Thyroid gland (tissue), 4 donors: ENCODE measurements around the gene RUSC2. TPM values are rescaled to one million over a fixed set of nuclear protein-coding genes. Genes with fewer than 3 reads are reported as not detected.
"Not testable (repeated sequence)": the region's sequence is repeated elsewhere in the genome, so short reads cannot be mapped to it uniquely, and the experiment has no call there.

Source experiments
- DNase-seq, 2 donors: peaks; one replicate each; pipeline ENCODE4 v3.0.0-alpha.2; 2019
- H3K27ac ChIP-seq, 3 donors: fragments of 200-600 bp; sonication (generic); 1 replicate in 2 of 3; 2 replicates in 1 of 3; pipeline ENCODE4 v1.5.1; 2016 to 2019; ENCODE audit warnings: mild to moderate bottlenecking in 1 of 3, moderate library complexity in 1 of 3
- H3K27me3 ChIP-seq: fragments of 200-600 bp; sonication (generic); one replicate; pipeline ENCODE4 v1.5.1; 2019
- H3K36me3 ChIP-seq, 2 donors: fragments of 200-600 bp; sonication (generic); one replicate each; pipeline ENCODE4 v1.5.1; 2016 to 2019
- H3K4me1 ChIP-seq, 2 donors: fragments of 200-600 bp; sonication (generic); one replicate each; pipeline ENCODE4 v1.5.1; 2017 to 2019
- H3K4me3 ChIP-seq, 3 donors: fragments of 200-600 bp; sonication (generic); replicated peaks in 1 of 3; 1 replicate in 2 of 3; 2 replicates in 1 of 3; pipeline ENCODE4 v1.5.1; 2016; ENCODE audit warnings: mild to moderate bottlenecking in 1 of 3
- H3K9me3 ChIP-seq: fragments of 200-600 bp; sonication (generic); one replicate; pipeline ENCODE4 v1.5.1; 2017
- POLR2A ChIP-seq, 2 donors: fragments of 450-650 bp; IDR thresholded peaks; one replicate each; pipeline ENCODE4 v1.6.1; 2017; ENCODE audit warnings: antibody characterized with exemption in 2 of 2, mild to moderate bottlenecking in 2 of 2, moderate library complexity in 1 of 2
- WGBS, 2 donors: methylation state at CpG; one replicate each; pipeline ENCODE4 v1.1.5; 2017; 5-methylcytosine and 5-hydroxymethylcytosine counted together
- intact Hi-C: fragments of 100-400 bp; cut with DNase I; formaldehyde crosslinking; loops from one replicate; pipeline ENCODE4 v1.15.1; 2023
- total RNA-seq, 4 donors: library from RNA; depleted of rRNA; stranded (reverse); fragments of >200 nt; gene quantifications; one replicate each; pipeline ENCODE4 v1.2.3, GENCODE V29; 2016
- TF ChIP-seq, protein P1 (sequence below), 6 experiments: fragments of 200-600 bp in 3 of 6; fragments of 450-650 bp in 3 of 6; sonication (generic) in 3 of 6; IDR thresholded peaks; one replicate each; pipeline ENCODE4 v1.5.1; 2016 to 2019; ENCODE audit warnings: antibody characterized with exemption in 6 of 6, mild to moderate bottlenecking in 2 of 6, inconsistent platforms in 1 of 6, moderate library complexity in 1 of 6

Gene RUSC2
- total RNA-seq, 4 donors from 2014 or later, result 15.2 to 28.2 (median 26.4) TPM

DNA sequence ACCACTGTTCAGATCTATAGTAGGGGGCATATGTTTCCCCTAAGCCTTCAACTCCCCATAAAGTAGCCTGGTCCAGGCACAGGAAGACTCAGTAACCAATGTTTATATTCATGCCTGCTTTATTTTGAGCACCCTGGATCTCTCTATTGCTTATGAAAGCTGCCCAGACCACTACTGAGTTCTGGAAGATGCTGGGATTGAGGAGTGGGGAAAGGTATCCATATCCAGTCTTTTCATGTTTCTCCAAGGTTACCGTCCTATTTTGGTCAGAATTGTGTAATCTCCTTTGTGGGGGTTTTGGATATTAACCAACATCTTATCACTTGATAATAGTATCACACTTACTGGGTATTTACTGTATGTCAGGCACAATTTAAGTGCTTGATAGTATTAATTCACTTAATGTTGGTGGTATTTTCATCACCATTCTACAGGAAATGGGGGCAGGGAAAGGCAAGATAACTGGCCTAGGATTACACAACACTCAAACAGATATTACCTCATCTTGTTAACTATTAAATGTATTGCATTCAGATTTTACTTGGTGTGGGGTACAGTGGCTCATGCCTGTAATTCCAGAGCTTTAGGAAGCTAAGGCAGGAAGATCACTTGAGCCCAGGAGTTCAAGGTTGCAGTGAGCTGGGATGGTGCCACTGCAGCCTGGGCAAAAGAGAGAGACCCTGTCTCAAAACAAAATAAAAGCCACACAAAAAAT lies 36.3 kb downstream of the RUSC2 start:
- peaks cover 47 to 49% of the 10 kb centered on the region in 2 donors for H3K4me1 ChIP-seq
- TF ChIP-seq POLR2A (IDR thresholded peaks at IDR 0.05), result no peak
- H3K36me3 ChIP-seq, result no peaks in the 10 kb centered on the region
- H3K27ac ChIP-seq, result peak overlapping the region; percentile 29 to 61 (median 43)
- no peak overlapping the region for H3K4me3 ChIP-seq
- no peaks in the 10 kb centered on the region for H3K9me3 ChIP-seq
- 70 to 75% methylated on average over 1 of the region's 1 CpG for WGBS, 2 donors
- H3K27me3 ChIP-seq, result no peaks in the 10 kb centered on the region
- intact Hi-C loops, result no loop called here
- DNase-seq, result no peak

DNA sequence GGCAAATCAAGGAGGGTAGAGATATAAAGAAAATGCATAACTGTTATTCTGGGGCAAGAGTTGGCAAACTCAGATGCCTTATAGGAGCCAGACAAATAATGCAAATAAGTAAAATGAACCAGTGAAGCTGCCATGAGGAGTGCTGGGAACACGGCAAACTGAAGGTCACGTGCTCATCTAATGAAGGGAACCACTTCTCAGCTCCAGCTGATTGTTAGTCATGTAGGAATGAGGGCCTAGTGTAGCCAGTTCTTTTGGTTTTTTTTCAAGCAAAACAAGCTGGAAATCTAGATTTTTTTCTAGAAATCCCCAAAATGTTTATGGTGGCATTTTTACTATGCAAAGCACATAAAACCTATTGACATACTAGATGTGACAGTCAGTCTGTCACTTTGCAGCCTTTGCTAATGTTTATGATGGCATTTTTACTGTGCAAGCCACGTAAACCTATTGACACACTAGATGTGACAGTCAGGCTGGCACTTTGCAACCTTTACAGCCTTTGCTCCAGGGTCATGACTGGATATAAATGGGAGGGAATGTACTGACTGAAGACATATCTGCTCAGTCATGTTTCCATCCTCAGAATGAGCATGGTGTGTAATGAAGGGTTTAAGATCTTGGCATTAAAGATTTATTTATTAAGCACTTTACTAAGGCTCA lies 39.4 kb downstream of the RUSC2 start:
- intact Hi-C loops, result no loop called here
- H3K27ac ChIP-seq, result peak overlapping the region in 1 of 3 donors; percentile 1
- 78 to 85% methylated on average over 3 of the region's 3 CpGs for WGBS, 2 donors
- H3K4me1 ChIP-seq, result peaks cover 22 to 23% of the 10 kb centered on the region in 2 donors
- TF ChIP-seq, protein P1, sequence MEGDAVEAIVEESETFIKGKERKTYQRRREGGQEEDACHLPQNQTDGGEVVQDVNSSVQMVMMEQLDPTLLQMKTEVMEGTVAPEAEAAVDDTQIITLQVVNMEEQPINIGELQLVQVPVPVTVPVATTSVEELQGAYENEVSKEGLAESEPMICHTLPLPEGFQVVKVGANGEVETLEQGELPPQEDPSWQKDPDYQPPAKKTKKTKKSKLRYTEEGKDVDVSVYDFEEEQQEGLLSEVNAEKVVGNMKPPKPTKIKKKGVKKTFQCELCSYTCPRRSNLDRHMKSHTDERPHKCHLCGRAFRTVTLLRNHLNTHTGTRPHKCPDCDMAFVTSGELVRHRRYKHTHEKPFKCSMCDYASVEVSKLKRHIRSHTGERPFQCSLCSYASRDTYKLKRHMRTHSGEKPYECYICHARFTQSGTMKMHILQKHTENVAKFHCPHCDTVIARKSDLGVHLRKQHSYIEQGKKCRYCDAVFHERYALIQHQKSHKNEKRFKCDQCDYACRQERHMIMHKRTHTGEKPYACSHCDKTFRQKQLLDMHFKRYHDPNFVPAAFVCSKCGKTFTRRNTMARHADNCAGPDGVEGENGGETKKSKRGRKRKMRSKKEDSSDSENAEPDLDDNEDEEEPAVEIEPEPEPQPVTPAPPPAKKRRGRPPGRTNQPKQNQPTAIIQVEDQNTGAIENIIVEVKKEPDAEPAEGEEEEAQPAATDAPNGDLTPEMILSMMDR (IDR thresholded peaks at IDR 0.05), result no peak
- no peak for TF ChIP-seq POLR2A (IDR thresholded peaks at IDR 0.05)
- DNase-seq, result no peak
- H3K4me3 ChIP-seq, result no peak overlapping the region
- H3K27me3 ChIP-seq, result no peaks in the 10 kb centered on the region
- no peaks in the 10 kb centered on the region for H3K9me3 ChIP-seq
- no peaks in the 10 kb centered on the region for H3K36me3 ChIP-seq

DNA sequence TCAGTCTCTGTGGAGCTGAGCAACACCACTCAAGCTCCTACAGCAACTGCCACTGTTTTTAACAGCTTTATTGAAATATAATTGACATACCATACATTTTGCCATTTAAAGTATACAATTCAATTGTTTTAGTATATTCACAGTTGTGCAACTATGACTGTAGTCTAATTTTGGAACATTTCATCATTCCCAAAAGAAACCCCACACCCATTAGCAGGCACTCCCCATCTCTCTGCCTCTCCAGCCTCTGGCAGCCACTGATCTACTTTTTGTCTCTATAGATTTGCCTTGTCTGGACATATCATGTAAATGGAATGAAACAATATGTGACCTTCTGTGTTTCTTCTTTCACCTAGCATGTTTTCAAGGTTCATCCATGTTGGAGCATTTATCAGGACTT lies 43.5 kb downstream of the RUSC2 start:
- DNase-seq, result no peak
- Histone ChIP-seq H3K27me3 (no peaks in the 10 kb centered on the region), H3K4me3 (no peak overlapping the region), H3K9me3 (no peaks in the 10 kb centered on the region), H3K36me3 (no peaks in the 10 kb centered on the region), H3K27ac (no peak overlapping the region), H3K4me1 (peaks cover 15 to 16% of the 10 kb centered on the region in 2 donors)
- intact Hi-C loops, result no loop called here
- TF ChIP-seq, protein P1 (IDR thresholded peaks at IDR 0.05), result no peak
- no peak for TF ChIP-seq POLR2A (IDR thresholded peaks at IDR 0.05)

DNA sequence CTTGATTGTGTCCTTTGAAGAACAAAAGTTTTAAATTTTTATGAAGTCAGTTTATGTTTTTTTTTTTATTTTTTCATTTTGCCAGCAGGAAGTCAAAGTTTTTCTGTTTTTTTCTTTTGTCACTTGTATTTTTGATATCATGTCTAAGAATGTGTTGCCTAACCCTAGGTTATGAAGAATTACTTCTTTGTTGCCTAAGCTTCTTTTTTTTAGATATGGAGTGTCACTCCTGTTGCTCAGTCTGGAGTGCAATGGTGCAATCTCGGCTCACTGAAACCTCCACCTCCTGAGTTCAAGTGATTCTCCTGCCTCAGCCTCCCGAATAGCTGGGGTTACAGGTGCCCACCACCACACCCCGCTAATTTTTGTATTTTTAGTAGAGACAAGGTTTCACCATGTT lies 45.0 kb downstream of the RUSC2 start:
- peaks cover 23 to 25% of the 10 kb centered on the region in 2 donors for H3K4me1 ChIP-seq
- H3K27ac ChIP-seq, intact Hi-C loops, H3K27me3 ChIP-seq, DNase-seq, H3K36me3 ChIP-seq, H3K4me3 ChIP-seq, H3K9me3 ChIP-seq: not testable (repeated sequence)
- WGBS, 2 donors, result 96% methylated on average over 3 of the region's 3 CpGs

DNA sequence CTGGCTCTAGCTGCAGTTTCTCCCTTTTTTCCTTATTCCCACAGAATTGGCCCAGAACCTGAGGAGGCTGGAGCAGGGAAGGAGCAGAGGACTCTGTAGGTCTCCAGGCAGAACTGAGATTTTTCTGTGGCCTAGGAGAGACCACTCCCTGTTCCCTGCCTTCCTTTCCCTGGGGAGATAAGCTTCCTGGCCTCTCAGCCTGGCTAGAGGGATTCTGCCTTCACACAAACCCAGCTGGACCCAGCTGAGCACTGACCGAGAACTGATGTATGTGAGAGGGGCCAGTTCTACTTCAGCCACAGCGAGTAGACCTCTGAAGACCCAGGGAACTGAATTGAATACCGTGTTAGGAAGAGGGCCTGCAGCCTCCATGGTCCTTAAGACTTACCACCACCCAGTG lies 48.0 kb downstream of the RUSC2 start:
- Histone ChIP-seq H3K4me1 (peaks cover 25 to 30% of the 10 kb centered on the region in 2 donors), H3K4me3 (no peak overlapping the region), H3K9me3 (no peaks in the 10 kb centered on the region), H3K27ac (peak overlapping the region; percentile 19 to 82 (median 76)), H3K36me3 (no peaks in the 10 kb centered on the region), H3K27me3 (no peaks in the 10 kb centered on the region)
- DNase-seq, result no peak
- WGBS, 2 donors, result 55 to 100% methylated on average over 1 to 3 of the region's 3 CpGs
- intact Hi-C loops, result no loop called here
- TF ChIP-seq, protein P1 (IDR thresholded peaks at IDR 0.05), result no peak
- no peak for TF ChIP-seq POLR2A (IDR thresholded peaks at IDR 0.05)
